SJSA1 (cell line): Measurements from ENCODE around the gene VKORC1L1. TPM values are rescaled to one million over a fixed set of nuclear protein-coding genes. Genes with fewer than 3 reads are reported as not detected.
A peak's percentile ranks its signal among the peaks of the same experiment; 100 is the strongest.
"Not testable (repeated sequence)": the region's sequence is repeated elsewhere in the genome, so short reads cannot be mapped to it uniquely, and the experiment has no call there.

ENCODE experiments used
- DNase-seq, 2 experiments: peaks; one replicate each; pipeline ENCODE4 v3.0.0-alpha.2; 2015 to 2020; ENCODE audit warnings: low spot score in 2 of 2, low read depth in 1 of 2
- H3K27ac ChIP-seq: fragments of 250-450 bp; sonication (Bioruptor Pico); 2 replicates; pipeline ENCODE4 v1.5.1; 2020; ENCODE audit warnings: mild to moderate bottlenecking, moderate library complexity
- H3K27me3 ChIP-seq: fragments of 250-450 bp; sonication (Bioruptor Pico); replicated peaks from 2 replicates; pipeline ENCODE4 v1.5.1; 2020; ENCODE audit warnings: mild to moderate bottlenecking, moderate library complexity
- H3K36me3 ChIP-seq: fragments of 250-450 bp; sonication (Bioruptor Pico); 2 replicates; pipeline ENCODE4 v1.5.1; 2020; ENCODE audit warnings: mild to moderate bottlenecking
- H3K4me1 ChIP-seq: fragments of 250-450 bp; sonication (Bioruptor Pico); replicated peaks from 2 replicates; pipeline ENCODE4 v1.6.1; 2021; ENCODE audit warnings: mild to moderate bottlenecking
- H3K4me3 ChIP-seq: fragments of 250-450 bp; sonication (Bioruptor Pico); 2 replicates; pipeline ENCODE4 v1.5.1; 2020; ENCODE audit warnings: mild to moderate bottlenecking
- H3K9me3 ChIP-seq: fragments of 250-450 bp; sonication (Bioruptor Pico); replicated peaks from 2 replicates; pipeline ENCODE4 v1.5.1; 2020; ENCODE audit warnings: mild to moderate bottlenecking
- total RNA-seq: library from RNA; depleted of rRNA; stranded (reverse); fragments of >200 nt; shearing (Covaris generic); gene quantifications from 2 replicates; pipeline ENCODE4 v1.2.3, GENCODE V29; 2014; rRNA removed

Gene VKORC1L1
- total RNA-seq, 1 experiment from 2014 or later = 16.1 TPM

GRCh38 chr7:65983965-65984658 lies 111.2 kb downstream of the VKORC1L1 start:
- Histone ChIP-seq H3K27ac (no peak overlapping the region), H3K4me3 (no peak overlapping the region), H3K4me1 (peaks cover 34% of the 10 kb centered on the region), H3K9me3 (no peaks in the 10 kb centered on the region), H3K36me3 (peaks cover 19% of the 10 kb centered on the region), H3K27me3 (no peaks in the 10 kb centered on the region)
- peak in 1 of 2 experiments; percentile 15 for DNase-seq

- no peak for DNase-seq
- Histone ChIP-seq H3K4me3 (no peak overlapping the region), H3K36me3 (no peaks in the 10 kb centered on the region), H3K27me3 (no peaks in the 10 kb centered on the region), H3K9me3 (no peaks in the 10 kb centered on the region), H3K4me1 (peaks cover 15% of the 10 kb centered on the region), H3K27ac (no peak overlapping the region)
These were observed 115.2 kb downstream of the VKORC1L1 start for GRCh38 chr7:65988084-65988483.

GRCh38 chr7:65988503-65988902 lies 115.6 kb downstream of the VKORC1L1 start:
- H3K4me3 ChIP-seq, H3K27me3 ChIP-seq, H3K27ac ChIP-seq, H3K36me3 ChIP-seq, H3K9me3 ChIP-seq, DNase-seq: not testable (repeated sequence)
- H3K4me1 ChIP-seq = peaks cover 15% of the 10 kb centered on the region

- Histone ChIP-seq H3K27ac (no peak overlapping the region), H3K27me3 (no peaks in the 10 kb centered on the region), H3K36me3 (no peaks in the 10 kb centered on the region), H3K9me3 (no peaks in the 10 kb centered on the region), H3K4me1 (peaks cover 15% of the 10 kb centered on the region), H3K4me3 (no peak overlapping the region)
- no peak for DNase-seq
These were observed 116.8 kb downstream of the VKORC1L1 start for GRCh38 chr7:65989694-65990080.

GRCh38 chr7:65991829-65992228 lies 119.0 kb downstream of the VKORC1L1 start:
- H3K27me3 ChIP-seq, H3K9me3 ChIP-seq, H3K36me3 ChIP-seq, H3K4me3 ChIP-seq, H3K27ac ChIP-seq, DNase-seq: not testable (repeated sequence)
- H3K4me1 ChIP-seq = peaks cover 15% of the 10 kb centered on the region

GRCh38 chr7:65992526-65992925 lies 119.7 kb downstream of the VKORC1L1 start:
- peaks cover 12% of the 10 kb centered on the region for H3K4me1 ChIP-seq
- H3K9me3 ChIP-seq = no peaks in the 10 kb centered on the region
- H3K36me3 ChIP-seq = no peaks in the 10 kb centered on the region
- H3K4me3 ChIP-seq = no peak overlapping the region
- no peak for DNase-seq
- H3K27ac ChIP-seq = no peak overlapping the region
- no peaks in the 10 kb centered on the region for H3K27me3 ChIP-seq

GRCh38 chr7:65994984-65995383 lies 122.1 kb downstream of the VKORC1L1 start:
- not testable (repeated sequence) for H3K27me3 ChIP-seq, H3K4me1 ChIP-seq, DNase-seq

GRCh38 chr7:66000823-66001417 lies 128.0 kb downstream of the VKORC1L1 start:
- H3K36me3 ChIP-seq, H3K27ac ChIP-seq, H3K9me3 ChIP-seq, H3K4me1 ChIP-seq, H3K27me3 ChIP-seq, DNase-seq, H3K4me3 ChIP-seq: not testable (repeated sequence)

More at GRCh38 chr7:65994984-65995383, 122.1 kb downstream of the VKORC1L1 start:
- not testable (repeated sequence) for H3K9me3 ChIP-seq, H3K4me3 ChIP-seq, H3K36me3 ChIP-seq, H3K27ac ChIP-seq

GRCh38 chr7:66005115-66005671 lies 132.3 kb downstream of the VKORC1L1 start:
- not testable (repeated sequence) for H3K9me3 ChIP-seq

GRCh38 chr7:66007232-66007631 lies 134.4 kb downstream of the VKORC1L1 start:
- Histone ChIP-seq H3K4me3 (no peak overlapping the region), H3K27ac (no peak overlapping the region), H3K4me1 (peaks cover 5% of the 10 kb centered on the region; the same call in 1 of the 2 replicates), H3K9me3 (no peaks in the 10 kb centered on the region), H3K36me3 (no peaks in the 10 kb centered on the region), H3K27me3 (no peaks in the 10 kb centered on the region)
- no peak for DNase-seq

More at GRCh38 chr7:66005115-66005671, 132.3 kb downstream of the VKORC1L1 start:
- H3K27me3 ChIP-seq, H3K27ac ChIP-seq, H3K4me1 ChIP-seq, H3K4me3 ChIP-seq, DNase-seq, H3K36me3 ChIP-seq: not testable (repeated sequence)

Other genes starting within 250 kb of the VKORC1L1 start
- 47.0 and 70.8 TPM in 2 replicates for gene GUSB, start 109.1 kb downstream of the VKORC1L1 start, total RNA-seq
- 37.4 and 57.3 TPM in 2 replicates for gene ASL, start 202.7 kb downstream of the VKORC1L1 start, total RNA-seq
- gene CRCP, start 241.8 kb downstream of the VKORC1L1 start, total RNA-seq = 37.8 and 47.8 TPM in 2 replicates